Pancreas (tissue), 10 donors: ENCODE data around the gene NFYB. TPM values are rescaled to one million over a fixed set of nuclear protein-coding genes. Genes with fewer than 3 reads are reported as not detected.

Source experiments
- ATAC-seq, 4 donors: fragments of 200-7000 bp; cut with Tn5 transposase; one replicate each; pipeline versions ENCODE4 v1.8.0 to v1.9.1; 2020; ENCODE audit warnings: mild to moderate bottlenecking in 4 of 4, moderate library complexity in 4 of 4
- DNase-seq, 6 donors: peaks; one replicate each; pipeline ENCODE4 v3.0.0-alpha.2; 2020
- FAIRE-seq: peaks from 2 replicates; lab custom pipeline; 2012; peaks lifted over from hg19 to GRCh38; lab: Jason Lieb, UNC
- H3K27ac ChIP-seq, 4 donors: fragments of 200-600 bp; sonication (generic); 1 replicate in 3 of 4; 2 replicates in 1 of 4; pipeline versions ENCODE4 v1.5.0 to v1.8.0; 2020
- H3K27me3 ChIP-seq, 4 donors: fragments of 200-600 bp; one replicate each; pipeline ENCODE4 v1.8.0; 2021
- H3K36me3 ChIP-seq, 3 donors: fragments of 200-600 bp; sonication (generic) in 1 of 3; one replicate each; pipeline versions ENCODE4 v1.5.0 to v1.8.0; 2020 to 2021
- H3K4me1 ChIP-seq, 3 donors: fragments of 200-600 bp; one replicate each; pipeline ENCODE4 v1.8.0; 2021
- H3K4me3 ChIP-seq, 4 donors: fragments of 200-600 bp; sonication (generic) in 2 of 4; one replicate each; pipeline versions ENCODE4 v1.5.0 to v1.8.0; 2020 to 2021
- H3K9me3 ChIP-seq, 4 donors: fragments of 200-600 bp; one replicate each; pipeline ENCODE4 v1.8.0; 2021
- CTCF ChIP-seq, 4 donors: fragments of 200-600 bp; sonication (generic) in 3 of 4; IDR thresholded peaks; one replicate each; pipeline versions ENCODE4 v1.5.0 to v1.8.0; 2021; ENCODE audit warnings: antibody characterized with exemption in 4 of 4
- WGBS, 2 donors: extraction: QIAGEN DNeasy Blood & Tissue Kit; methylation state at CpG; one replicate each; pipeline ENCODE4 v1.1.7; 2013; 5-methylcytosine and 5-hydroxymethylcytosine counted together
- intact Hi-C, 3 donors: fragments of 100-400 bp; cut with DNase I; formaldehyde crosslinking; loops; one replicate each; pipeline versions ENCODE4 v1.11.1 to v1.14.2; 2022
- polyA plus RNA-seq, 2 donors: library from polyadenylated mRNA; stranded (reverse); fragments of 200-250 nt; gene quantifications; one replicate each; pipeline ENCODE4 v1.2.3, GENCODE V29; 2013
- total RNA-seq, 6 donors: library from RNA; stranded (reverse); fragmentation: NEBNext Ultra II Directional in 4 of 6; extraction: Animal tissue kit (Norgen Biotek cat#: 25700) in 4 of 6; gene quantifications; one replicate each; pipeline versions ENCODE4 v1.2.1 to v1.2.4, GENCODE V29; 2021 to 2023
- donor health status: healthy with polysubstance abuse.
- donor health status: DM: no; HTN: no; CAD: no; lungs with moderate emphysema.
- donor health status: DM: no; HTN: no; CAD: no.
- donor health status: control.
- donor health status: control.
- donor health status: Bipolar disorder and iron deficiency.
- donor health status: DM: yes; HTN: yes; CAD: no.
- donor health status: DM: no; HTN: no; CAD: no.
- donor health status: DM: no; HTN: no; CAD: no.
- donor health status: DM: yes; HTN: yes; CAD: no.

NFYB gene
- total and polyA plus RNA-seq, 8 donors = 7.8 to 15.8 (median 10.5) TPM

- peak; percentile 32 to 83 (median 58) for DNase-seq
- 1% methylated on average over 45 to 78 of the region's 78 CpGs for WGBS, 2 donors
- ATAC-seq = peak; percentile 7 to 26 (median 14)
- intact Hi-C loops = no loop called here
- Histone ChIP-seq H3K4me3 (peak overlapping the region; percentile 36 to 78 (median 66)), H3K36me3 (no peaks in the 10 kb centered on the region), H3K4me1 (peaks cover 8 to 26% (median 23%) of the 10 kb centered on the region in 3 donors), H3K9me3 (no peaks in the 10 kb centered on the region), H3K27ac (peak overlapping the region; percentile 66 to 85 (median 81)), H3K27me3 (no peaks in the 10 kb centered on the region)
- TF ChIP-seq CTCF (IDR thresholded peaks at IDR 0.05) = no peak
- no peak for FAIRE-seq
Observed at GRCh38 chr12:104137001-104137901, 759 bp downstream of the NFYB start.

GRCh38 chr12:104136577-104136976 lies 1.4 kb downstream of the NFYB start:
- Histone ChIP-seq H3K4me1 (peaks cover 14 to 28% (median 26%) of the 10 kb centered on the region in 3 donors), H3K27ac (peak overlapping the region in 1 of 4 donors; percentile 85), H3K36me3 (no peaks in the 10 kb centered on the region), H3K4me3 (peak overlapping the region; percentile 36 to 78 (median 66)), H3K9me3 (no peaks in the 10 kb centered on the region), H3K27me3 (no peaks in the 10 kb centered on the region)
- TF ChIP-seq CTCF (IDR thresholded peaks at IDR 0.05) = no peak
- DNase-seq (no peak), FAIRE-seq (no peak), ATAC-seq (no peak)
- intact Hi-C loops = no loop called here

GRCh38 chr12:104134882-104135281 lies 3.1 kb downstream of the NFYB start:
- H3K36me3 ChIP-seq = no peaks in the 10 kb centered on the region
- H3K27ac ChIP-seq = no peak overlapping the region
- DNase-seq = no peak
- H3K4me3 ChIP-seq = no peak overlapping the region
- H3K4me1 ChIP-seq = peaks cover 15 to 32% (median 26%) of the 10 kb centered on the region in 3 donors
- H3K9me3 ChIP-seq = no peaks in the 10 kb centered on the region
- no peaks in the 10 kb centered on the region for H3K27me3 ChIP-seq
- WGBS, 2 donors = 100% methylated on average over 1 of the region's 1 CpG
- no peak for FAIRE-seq
- intact Hi-C loops = no loop called here
- TF ChIP-seq CTCF (IDR thresholded peaks at IDR 0.05) = no peak
- no peak for ATAC-seq

- no peaks in the 10 kb centered on the region for H3K36me3 ChIP-seq
- ATAC-seq (no peak), FAIRE-seq (no peak), DNase-seq (no peak)
- H3K4me1 ChIP-seq = peaks cover 15 to 32% (median 26%) of the 10 kb centered on the region in 3 donors
- H3K4me3 ChIP-seq = no peak overlapping the region
- no peaks in the 10 kb centered on the region for H3K27me3 ChIP-seq
- WGBS, 2 donors = 88 to 96% methylated on average over 1 of the region's 1 CpG
- H3K27ac ChIP-seq = no peak overlapping the region
- no peak for TF ChIP-seq CTCF (IDR thresholded peaks at IDR 0.05)
- H3K9me3 ChIP-seq = no peaks in the 10 kb centered on the region
- intact Hi-C loops = no loop called here
Observed at GRCh38 chr12:104133866-104134265, 4.1 kb downstream of the NFYB start.

GRCh38 chr12:104133321-104133720 lies 4.7 kb downstream of the NFYB start:
- no peak overlapping the region for H3K4me3 ChIP-seq
- intact Hi-C loops = no loop called here
- TF ChIP-seq CTCF (IDR thresholded peaks at IDR 0.05) = no peak
- WGBS, 2 donors = 88% methylated on average over 5 of the region's 5 CpGs
- no peaks in the 10 kb centered on the region for H3K27me3 ChIP-seq
- ATAC-seq (no peak), FAIRE-seq (no peak), DNase-seq (no peak)
- no peak overlapping the region for H3K27ac ChIP-seq
- H3K36me3 ChIP-seq = no peaks in the 10 kb centered on the region
- H3K4me1 ChIP-seq = peaks cover 15 to 29% (median 21%) of the 10 kb centered on the region in 3 donors
- H3K9me3 ChIP-seq = no peaks in the 10 kb centered on the region
